Middle frontal gyrus (tissue), 1 donor: ENCODE data around the gene ZNF30.
"Not testable (repeated sequence)": the region's sequence is repeated elsewhere in the genome, so short reads cannot be mapped to it uniquely, and the experiment has no call there.

Source experiments
- DNase-seq: peaks from one replicate; pipeline ENCODE4 v3.0.0-alpha.2; 2015; ENCODE audit warnings: low spot score; ENCODE audit errors: extremely low spot score

ZNF30 gene

GRCh38 chr19:34985249-34986022 lies 58.7 kb downstream of the ZNF30 start:
- no peak for DNase-seq

- no peak for DNase-seq
Observed at GRCh38 chr19:34988119-34988518, 61.4 kb downstream of the ZNF30 start.

- no peak for DNase-seq
Observed at GRCh38 chr19:34989298-34989697, 62.6 kb downstream of the ZNF30 start.

GRCh38 chr19:34990578-34991192 lies 64.0 kb downstream of the ZNF30 start:
- no peak for DNase-seq

- no peak for DNase-seq
Observed at GRCh38 chr19:34991542-34992333, 65.0 kb downstream of the ZNF30 start.

GRCh38 chr19:34992582-34992981 lies 65.9 kb downstream of the ZNF30 start:
- not testable (repeated sequence) for DNase-seq

GRCh38 chr19:34994286-34994642 lies 67.6 kb downstream of the ZNF30 start:
- no peak for DNase-seq
